Measurements from ENCODE around the gene LILRB3.
"Not testable (repeated sequence)": the region's sequence is repeated elsewhere in the genome, so short reads cannot be mapped to it uniquely, and the experiment has no call there.

LILRB3 gene

DNA sequence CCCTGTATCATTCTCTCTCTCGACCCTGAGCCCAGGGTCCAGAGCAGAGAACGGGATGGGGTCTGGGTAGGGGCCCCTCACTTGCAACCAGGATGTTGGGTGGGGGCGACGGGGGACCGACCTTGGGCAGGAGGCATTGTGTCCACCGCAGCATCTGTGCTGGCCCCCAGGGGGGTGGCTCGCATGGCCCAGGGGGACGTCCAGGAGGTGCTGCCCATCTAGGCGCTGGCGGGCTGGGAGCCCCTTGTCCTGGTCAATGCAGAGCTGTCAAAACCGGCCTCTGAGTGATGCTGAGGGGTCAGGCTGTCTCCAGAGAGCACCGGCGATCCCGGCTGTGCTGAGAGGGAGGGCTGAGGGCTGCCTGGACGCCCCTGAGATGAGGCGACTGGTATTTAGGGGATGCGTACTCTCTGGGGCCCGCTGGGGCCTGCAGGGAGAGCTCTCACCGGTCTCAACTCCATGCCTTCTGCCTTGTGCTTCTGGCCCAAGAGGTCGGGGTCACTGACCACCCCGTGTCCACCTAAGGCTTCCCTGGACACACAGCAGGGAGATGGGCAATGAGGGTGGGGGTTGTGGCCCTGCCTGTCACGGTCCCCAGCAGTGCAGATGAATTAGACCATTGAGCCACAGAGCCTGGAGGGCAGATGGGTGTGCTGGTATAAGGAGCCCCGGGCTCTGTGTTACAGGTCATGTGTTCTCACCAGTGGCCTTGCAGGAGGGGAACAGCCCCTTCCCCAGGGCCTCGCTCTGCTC is 13.6 kb downstream of the LILRB3 start:
- DNase-seq: no peak

DNA sequence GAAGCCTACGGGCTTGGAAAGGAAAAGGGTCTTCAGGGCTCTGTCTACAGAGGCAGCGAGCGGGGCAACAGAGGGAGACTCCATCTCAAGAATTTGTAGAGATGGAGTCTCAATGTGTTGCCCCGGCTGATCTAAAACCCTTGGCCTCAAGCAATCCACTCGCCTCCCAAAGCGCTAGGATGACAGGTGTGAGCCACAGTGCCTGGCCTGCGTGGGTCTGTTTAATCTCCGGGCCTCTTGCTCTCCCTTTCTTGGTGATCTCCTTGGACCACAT is 14.1 kb downstream of the LILRB3 start:
- DNase-seq: no peak

DNA sequence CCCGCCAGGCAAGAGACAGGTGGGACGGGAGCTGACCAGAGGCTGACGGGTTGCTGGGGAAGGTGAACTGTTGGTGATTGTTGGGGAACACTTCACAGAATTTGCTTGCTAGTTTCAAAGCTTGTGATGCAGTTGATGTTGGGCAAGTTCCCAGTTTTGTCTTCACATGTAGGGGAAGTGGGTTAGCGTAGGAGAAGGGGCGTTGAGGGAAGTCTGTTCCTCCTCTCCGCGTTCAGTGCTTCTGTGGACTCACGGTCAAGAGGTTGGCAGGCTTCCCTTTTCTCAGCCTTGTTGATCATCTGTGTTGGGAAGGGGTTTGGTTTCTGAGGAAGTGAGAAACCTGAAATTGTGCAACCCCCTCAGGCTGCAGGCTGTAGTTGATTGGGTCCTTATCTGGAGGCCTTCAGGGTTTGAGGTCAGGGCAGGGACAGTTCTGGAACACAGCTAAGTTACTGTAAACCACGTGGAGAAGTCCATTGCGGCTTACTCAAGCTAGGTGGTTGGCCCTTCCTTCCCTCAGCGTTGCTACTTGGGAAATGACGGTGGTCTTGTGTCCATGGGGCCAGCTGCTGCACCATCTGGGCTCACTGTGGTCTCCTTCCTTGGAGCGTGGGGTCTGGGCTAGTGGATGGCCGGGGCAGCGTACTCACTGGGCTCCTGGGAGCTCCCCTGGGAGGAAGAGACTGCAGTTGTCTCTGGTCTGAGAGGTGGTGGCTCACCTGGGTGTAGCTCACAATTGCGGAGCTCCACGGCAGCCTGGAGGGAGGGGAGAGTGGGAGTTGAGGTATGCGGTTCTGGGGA is 14.6 kb downstream of the LILRB3 start:
- no peak for DNase-seq

DNA sequence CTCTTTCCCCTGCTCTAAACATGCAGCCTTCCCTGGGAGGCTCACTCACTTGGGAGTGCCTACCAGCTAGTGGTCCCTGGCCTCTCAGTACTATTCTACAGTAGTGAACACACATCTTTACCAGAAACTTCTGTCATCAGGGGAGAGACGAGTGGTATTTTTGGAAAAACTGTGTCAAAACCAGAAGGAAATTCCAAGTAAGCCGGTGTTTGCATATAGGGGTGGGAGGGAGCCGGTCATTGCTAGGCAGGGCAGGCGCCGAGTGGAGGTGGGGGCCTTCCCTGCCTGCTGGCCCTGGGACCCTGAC is 15.2 kb downstream of the LILRB3 start:
- DNase-seq: no peak

DNA sequence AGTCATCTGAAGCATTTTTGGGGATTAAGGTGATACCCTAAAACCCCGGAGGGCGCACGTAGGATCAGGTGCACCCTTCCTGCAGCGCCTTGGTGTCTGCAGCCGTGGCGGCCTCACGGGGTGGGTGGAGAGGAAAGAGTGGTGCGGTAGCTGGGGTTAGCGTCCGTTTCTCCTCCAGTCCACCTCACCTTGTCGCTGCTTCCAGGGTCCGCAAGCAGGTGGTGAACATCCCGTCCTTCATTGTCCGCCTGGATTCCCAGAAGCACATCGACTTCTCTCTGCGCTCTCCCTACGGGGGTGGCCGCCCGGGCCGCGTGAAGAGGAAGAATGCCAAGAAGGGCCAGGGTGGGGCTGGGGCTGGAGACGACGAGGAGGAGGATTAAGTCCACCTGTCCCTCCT is 15.6 kb downstream of the LILRB3 start:
- DNase-seq: not testable (repeated sequence)

DNA sequence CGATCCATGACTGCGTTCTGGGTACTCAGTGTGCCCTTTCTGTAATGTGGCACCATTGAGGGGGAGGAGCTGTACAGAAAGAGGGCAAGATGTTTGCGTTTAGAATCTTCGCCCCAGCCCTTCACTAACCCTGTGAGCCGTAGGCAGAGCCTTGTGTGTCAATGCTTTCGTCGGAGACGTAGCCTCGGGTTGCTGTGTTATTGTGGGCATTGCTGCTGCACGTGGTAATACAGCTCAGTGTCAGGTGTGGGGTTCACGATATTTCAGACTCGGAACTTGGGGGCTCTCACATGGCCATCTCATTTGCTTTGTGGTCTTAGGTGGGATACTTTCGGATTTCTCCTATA is 16.0 kb downstream of the LILRB3 start:
- DNase-seq: no peak

DNA sequence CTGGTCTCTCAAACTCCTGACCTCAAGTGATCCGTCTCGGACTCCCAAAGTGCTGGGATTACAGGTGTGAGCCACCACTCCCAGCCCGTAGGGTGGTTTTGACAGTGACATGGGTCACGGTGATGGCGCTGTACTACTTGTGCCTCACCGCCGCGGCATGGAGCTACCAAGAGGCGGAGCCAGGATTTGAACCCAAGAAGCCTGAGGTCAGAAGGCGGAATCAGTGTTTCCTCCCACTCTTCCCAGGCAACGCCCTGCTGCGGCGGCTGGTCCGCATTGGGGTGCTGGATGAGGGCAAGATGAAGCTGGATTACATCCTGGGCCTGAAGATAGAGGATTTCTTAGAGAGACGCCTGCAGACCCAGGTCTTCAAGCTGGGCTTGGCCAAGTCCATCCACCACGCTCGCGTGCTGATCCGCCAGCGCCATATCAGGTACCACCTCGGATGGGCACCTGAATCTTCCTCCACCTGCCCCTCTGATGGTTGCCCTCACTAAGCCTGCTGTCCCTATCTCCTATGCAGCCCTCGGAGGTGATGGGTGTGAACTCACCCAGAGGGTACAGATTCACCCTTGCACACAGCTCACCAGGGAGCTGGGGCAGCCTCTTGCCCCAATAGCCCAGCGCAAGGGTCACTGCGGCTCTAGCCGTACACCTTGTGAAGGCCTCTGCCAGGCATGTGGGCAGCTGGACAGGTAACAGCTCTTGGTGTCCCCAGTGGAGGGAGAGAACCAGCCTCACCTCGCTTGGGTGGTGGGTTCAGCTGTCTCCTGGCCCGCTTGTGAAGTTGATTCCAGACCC is 16.6 kb downstream of the LILRB3 start:
- DNase-seq: no peak

DNA sequence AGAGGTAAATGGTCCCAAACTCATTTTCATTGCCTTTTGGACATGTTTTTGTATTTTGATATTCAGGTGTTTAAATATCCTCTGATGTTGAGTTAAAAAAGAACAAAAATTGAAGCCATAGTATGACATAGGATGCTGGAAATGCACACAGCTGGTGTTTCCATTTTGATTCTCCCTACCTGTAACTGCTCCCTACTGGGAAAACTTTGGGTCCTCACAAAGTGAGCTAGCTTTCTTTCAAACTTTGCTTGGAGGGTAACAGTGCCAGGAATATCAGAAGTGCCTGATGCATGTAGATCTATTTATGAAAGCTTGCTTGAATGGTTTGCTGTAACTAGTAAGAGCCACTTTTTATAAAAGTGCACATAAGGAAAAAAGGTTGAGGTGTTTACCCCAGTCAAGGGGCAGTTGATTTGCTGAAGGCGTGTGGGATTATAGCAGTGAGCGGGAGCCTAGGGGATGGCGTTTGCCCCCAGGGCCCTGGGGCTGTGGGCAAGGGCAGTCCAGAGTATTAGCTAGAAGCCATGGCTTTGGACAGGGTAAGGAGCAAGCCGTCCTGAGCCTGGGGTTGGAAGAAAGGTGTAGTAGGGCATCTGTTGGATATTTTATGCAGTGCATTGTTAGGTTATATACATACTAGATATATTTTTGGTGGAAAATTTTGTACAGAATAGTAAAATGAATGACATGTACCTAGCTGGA is 17.9 kb downstream of the LILRB3 start:
- no peak for DNase-seq

DNA sequence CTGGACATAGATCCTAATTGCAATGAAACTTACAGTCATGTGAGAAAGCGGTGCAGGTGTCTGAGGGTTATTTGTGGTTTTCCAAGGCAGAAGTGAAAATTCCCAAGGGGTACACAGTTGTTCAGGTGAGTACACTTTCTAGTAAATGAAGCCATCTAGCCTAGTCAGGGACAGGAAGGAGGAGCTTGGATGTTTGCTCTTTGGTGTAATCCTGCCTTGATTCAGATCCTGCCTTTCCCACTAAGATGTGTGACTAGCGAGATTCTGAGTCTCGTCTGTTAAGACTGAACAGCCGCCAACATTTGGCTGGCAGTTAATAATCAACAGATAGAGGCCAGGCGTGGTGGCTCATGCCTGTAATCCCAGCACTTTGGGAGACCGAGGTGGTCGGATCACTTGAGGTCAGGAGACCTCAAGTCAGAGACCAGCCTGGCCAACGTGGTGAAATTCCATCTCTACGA is 19.6 kb downstream of the LILRB3 start:
- no peak for DNase-seq

DNA sequence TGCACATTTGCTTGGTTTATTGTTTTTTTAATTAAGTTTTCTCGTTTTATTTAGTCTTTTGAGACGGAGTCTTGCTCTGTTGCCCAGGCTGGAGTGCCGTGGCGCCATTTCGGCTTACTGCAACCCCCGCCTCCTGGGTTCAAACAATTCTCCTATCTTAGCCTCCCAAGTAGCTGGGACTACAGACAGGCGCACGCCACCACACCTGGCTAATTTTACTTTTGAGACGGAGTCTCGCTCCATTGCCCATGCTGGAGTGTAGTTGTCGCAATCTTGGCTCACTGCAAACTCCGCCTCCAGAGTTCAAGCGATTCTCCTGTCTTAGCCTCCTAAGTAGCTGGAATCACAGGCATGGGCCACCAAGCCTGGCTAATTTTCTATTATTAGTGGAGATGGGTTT is 20.8 kb downstream of the LILRB3 start:
- DNase-seq: no peak

DNA sequence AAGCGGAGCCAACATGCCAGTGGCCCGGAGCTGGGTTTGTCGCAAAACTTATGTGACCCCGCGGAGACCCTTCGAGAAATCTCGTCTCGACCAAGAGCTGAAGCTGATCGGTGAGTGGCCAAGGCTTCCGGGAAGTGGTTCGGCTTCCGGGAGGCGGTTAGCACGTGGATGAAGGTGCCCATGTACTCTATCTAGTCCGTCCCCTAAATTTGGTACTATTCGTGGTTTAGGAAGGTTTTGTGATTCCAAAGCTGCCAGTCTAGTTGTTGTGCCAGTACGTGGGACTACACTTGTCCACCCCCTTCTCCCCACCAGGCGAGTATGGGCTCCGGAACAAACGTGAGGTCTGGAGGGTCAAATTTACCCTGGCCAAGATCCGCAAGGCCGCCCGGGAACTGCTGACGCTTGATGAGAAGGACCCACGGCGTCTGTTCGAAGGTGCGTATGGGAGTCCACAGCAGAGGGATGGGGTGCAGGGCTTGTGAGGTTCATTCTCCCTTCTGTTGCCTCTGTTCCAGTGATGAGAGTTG is 21.6 kb downstream of the LILRB3 start:
- DNase-seq: no peak

DNA sequence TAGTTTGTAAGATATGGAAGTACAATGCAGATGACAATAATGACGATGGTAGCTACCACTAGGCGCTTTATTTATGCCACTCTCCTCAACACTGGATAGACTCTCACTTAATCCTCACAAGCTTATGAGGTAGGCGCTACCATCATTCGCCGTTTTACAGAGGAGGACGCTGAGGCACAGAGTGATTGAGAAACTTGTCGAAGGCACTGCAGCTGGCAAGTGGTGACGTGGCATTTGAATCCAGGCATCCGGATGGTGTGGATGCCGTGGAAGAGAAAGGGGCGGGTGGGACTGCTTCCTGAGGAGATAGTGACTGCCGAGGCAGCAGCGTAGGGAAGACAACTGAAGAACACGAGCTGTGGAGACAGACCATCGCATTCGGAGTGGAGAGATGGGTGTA is 23.4 kb downstream of the LILRB3 start:
- DNase-seq: no peak

DNA sequence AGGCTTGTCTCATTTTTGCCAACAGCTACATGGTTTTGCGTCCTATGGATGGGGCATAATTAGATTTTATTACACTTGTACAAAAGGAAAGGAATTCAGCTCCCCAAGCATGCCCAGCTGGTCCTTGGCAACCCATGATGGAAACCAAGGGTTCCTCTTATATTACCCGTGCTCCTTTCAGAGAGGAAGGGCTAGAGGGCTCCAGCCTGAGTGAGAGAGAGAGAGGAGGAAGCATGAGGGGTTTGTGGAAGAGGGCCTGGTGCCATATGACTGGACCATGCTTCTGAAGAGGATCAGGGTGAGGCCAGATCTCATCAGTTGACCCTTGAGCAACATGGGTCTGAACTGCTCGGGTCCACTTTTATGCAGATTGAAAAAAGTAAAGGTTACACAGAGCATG is 25.7 kb downstream of the LILRB3 start:
- DNase-seq: no peak

DNA sequence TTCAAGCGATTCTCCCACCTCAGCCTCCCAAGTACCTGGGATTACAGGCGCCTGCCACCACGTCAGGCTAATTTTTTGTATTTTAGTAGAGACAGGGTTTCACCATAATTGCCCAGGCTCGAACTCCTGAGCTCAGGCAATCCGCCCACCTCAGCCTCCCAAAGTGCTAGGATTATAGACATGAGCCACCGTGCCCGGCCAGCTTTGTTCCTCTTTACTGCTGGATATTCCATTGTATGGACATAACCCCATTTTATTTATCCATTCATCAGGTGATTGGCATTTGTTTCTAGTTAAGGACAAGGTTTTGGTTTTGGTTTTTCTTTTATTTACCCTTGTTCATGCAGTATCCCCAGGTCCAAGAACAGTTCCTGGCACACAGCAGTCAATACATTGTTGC is 26.3 kb downstream of the LILRB3 start:
- no peak for DNase-seq

DNA sequence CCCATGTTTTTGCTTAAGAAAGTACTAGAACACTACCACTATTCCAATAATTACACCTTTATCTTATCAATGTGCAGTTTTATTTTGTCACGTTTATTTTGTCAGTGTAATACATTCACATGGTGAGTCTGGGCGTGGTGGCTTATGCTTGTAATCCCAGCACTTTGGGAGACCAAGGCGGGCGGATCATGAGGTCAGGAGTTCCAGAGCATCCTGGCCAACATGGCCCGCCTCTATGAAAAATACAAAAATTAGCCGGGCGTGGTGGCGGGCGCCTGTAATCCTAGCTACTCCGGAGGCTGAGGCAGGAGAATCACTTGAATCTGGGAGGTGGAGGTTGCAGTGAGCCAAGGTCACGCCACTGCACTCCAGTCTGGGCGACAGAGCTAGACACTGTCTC is 28.3 kb downstream of the LILRB3 start:
- not testable (repeated sequence) for DNase-seq

DNA sequence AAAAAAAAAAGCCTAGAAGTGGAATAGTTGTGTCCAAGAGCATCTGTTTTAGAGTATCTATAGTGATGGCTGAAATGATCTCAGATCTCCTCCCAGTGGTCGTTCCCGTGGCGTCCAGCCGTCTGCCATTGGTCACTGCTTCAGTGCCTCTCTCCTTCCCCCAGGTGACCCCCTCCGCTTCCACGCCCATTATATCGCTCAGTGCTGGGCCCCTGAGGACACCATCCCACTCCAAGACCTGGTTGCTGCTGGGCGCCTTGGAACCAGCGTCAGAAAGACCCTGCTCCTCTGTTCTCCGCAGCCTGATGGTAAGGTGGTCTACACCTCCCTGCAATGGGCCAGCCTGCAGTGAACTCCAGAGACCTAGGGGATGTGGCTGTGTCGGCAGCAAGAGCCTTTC is 29.8 kb downstream of the LILRB3 start:
- DNase-seq: no peak

DNA sequence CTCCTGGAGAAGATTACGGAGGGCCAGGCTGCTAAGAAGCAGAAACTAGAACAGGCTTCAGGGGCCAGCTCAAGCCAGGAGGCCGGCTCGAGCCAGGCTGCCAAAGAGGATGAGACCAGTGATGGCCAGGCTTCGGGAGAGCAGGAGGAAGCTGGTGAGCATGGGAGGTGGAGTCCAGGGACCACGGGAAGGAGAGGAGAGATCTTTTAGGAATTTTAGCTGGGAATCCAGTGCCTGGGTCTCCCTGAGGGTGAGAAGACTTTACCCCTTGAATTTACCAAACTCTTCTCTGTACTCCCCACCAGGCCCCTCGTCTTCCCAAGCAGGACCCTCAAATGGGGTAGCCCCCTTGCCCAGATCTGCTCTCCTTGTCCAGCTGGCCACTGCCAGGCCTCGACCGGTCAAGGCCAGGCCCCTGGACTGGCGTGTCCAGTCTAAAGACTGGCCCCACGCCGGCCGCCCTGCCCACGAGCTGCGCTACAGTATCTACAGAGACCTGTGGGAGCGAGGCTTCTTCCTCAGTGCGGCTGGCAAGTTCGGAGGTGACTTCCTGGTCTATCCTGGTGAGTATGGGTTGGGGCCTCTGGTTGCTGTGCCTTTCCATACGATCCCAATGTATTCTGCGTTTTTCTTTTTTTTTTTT is 30.9 kb downstream of the LILRB3 start:
- DNase-seq: no peak

DNA sequence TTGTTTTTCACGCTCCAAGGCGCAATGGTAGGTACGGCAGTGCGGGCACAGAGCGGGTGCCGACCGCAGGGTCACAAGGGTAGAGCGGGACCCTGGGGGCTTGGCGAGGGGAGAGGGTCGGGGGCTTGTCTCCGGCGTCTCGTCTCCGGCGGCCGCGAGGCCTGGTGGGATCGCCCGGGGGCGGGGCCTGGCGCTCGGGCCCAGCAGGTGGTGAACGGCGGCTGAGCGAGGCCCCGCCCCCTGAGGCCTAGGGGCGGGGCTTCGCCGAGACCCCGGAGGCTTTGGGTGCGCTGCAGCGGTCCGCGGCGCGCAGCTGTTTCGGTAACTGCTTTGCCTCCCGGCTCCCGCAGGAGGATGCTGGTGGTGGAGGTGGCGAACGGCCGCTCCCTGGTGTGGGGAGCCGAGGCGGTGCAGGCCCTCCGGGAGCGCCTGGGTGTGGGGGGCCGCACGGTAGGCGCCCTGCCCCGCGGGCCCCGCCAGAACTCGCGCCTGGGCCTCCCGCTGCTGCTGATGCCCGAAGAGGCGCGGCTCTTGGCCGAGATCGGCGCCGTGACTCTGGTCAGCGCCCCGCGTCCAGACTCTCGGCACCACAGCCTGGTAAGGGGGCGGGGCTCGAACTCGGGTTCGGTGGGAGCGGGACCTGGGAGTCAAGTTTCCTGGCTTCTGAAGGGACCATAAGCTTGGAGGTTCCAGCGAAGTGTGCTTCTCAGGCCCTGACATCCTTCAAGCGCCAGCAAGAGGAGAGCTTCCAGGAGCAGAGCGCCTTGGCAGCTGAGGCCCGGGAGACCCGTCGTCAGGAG is 31.6 kb downstream of the LILRB3 start, which contains the start of gene TSEN34:
Gene TSEN34, plus strand, starts transcription at position 298 of the 800 bp plus-strand sequence. Its CDS starts 57 bp downstream, at position 355.
- peak; percentile 74 for DNase-seq

DNA sequence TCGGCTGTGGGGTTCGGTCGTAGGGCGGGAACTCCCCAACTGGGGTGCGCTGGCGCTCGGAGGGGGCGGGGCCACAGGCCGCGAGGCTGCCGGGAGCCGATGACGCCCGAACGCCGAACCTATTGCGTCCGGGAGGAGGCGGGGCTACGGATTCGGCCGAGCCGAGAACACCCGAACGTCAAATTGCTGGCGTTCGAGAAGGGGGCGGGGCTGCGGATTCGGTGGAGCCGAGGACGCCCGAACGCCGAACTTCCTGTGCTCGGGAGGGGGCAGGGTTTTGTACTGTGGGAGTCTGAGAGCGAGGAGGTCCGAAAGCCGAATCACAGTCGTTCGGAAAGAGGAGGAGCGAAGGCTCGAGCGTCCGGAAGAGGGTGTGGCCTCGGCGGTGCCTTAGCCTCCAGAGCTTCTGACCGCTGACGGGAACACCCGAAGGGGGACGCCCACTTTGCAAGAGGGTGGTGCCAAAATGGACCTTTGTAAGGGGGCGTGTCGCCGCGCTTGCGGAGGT is 32.2 kb downstream of the LILRB3 start:
- DNase-seq: peak; percentile 96

DNA sequence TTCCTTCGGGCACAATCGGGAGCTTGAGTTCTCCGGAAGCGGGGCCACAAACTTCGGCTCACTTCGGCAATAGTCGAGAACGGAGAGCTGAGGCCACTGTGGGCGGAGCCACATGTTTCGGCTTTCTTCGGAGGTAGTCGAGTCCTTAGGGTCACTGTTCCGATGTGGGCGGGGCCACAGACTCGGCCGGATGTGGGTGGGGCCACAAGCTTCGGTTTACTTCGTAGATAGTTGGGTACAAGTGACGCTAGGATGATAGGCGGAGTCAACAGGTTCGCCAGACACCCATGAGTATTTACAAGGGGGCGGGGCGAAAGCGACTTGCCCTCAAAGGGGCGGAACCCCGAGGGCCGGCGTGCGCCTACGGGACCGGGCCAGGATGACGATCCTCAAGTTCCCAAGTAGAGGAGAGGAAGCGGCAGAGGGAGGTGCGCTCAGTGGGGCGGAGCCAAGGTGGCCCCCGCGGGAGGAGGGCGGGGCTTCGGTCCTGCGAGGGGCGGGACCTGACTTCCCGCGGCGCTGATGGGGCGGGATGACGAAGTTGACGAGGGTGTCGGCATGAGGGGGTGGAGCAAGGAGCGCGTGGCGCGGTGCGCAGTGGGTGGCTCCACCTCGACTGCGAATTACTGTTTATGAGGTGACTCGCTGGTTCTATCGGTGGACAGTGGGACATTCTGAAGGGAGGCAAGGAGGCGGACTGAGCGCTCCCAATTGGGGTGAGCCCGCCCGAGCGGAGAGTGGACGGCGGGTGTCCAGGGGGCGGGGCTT is 32.9 kb downstream of the LILRB3 start:
- DNase-seq: peak; percentile 100

Data from NCI-H1048 (cell line).